K562 (cell line): ENCODE results near the gene RSF1. TPM values are rescaled to one million over a fixed set of nuclear protein-coding genes. Genes with fewer than 3 reads are reported as not detected.

Experiments used
- ARID1B ChIP-seq: fragments of 450-650 bp; IDR thresholded peaks from 2 replicates; pipeline ENCODE4 v1.6.1; 2016; ENCODE audit warnings: antibody characterized with exemption, mild to moderate bottlenecking, inconsistent platforms
- CBFA2T3 ChIP-seq: fragments of 450-650 bp; IDR thresholded peaks from 2 replicates; pipeline ENCODE4 v1.6.1; 2017
- E2F8 ChIP-seq: fragments of 450-650 bp; IDR thresholded peaks from 2 replicates; pipeline ENCODE4 v1.7.1; 2018; ENCODE audit warnings: mild to moderate bottlenecking, low read depth; ENCODE audit not compliant: partially characterized antibody
- FUS ChIP-seq: fragments of 200-400 bp; formaldehyde crosslinking; optimal IDR thresholded peaks from 2 replicates; pipeline ENCODE3; 2017; ENCODE audit warnings: low read depth, low read length
- KDM1A ChIP-seq, 2 experiments: fragments of 450-650 bp; IDR thresholded peaks; 2 replicates each; pipeline ENCODE4 v1.6.1; 2016; ENCODE audit warnings: mild to moderate bottlenecking in 2 of 2
- MYBL2 ChIP-seq, 2 experiments: fragments of 450-650 bp in 1 of 2; sonication (generic) in 1 of 2; formaldehyde crosslinking in 1 of 2; IDR thresholded peaks; 2 replicates each; pipeline versions ENCODE4 v1.6.1 to v1.8.1; 2017 to 2022; ENCODE audit warnings: borderline replicate concordance in 1 of 2, inconsistent platforms in 1 of 2, low read depth in 1 of 2, mild to moderate bottlenecking in 1 of 2, missing genetic modification reagents in 1 of 2, moderate library complexity in 1 of 2
- NFE2L1 ChIP-seq: fragments of 450-650 bp; IDR thresholded peaks from 2 replicates; pipeline ENCODE4 v1.6.1; 2016; ENCODE audit warnings: missing genetic modification characterization, low read depth, mild to moderate bottlenecking, missing compliant biosample characterization, moderate library complexity, borderline replicate concordance
- NR2C2 ChIP-seq, 2 experiments: fragments of 200-800 bp in 1 of 2; sonication (Bioruptor generic) in 1 of 2; sonication (generic) in 1 of 2; formaldehyde crosslinking in 1 of 2; IDR thresholded peaks; 2 replicates each; pipeline versions ENCODE4 v1.6.1 to v1.8.0; 2016 to 2022; ENCODE audit warnings: mild to moderate bottlenecking in 1 of 2, missing compliant biosample characterization in 1 of 2, missing genetic modification characterization in 1 of 2, missing genetic modification reagents in 1 of 2
- NUFIP1 ChIP-seq: fragments of 450-650 bp; IDR thresholded peaks from 2 replicates; pipeline ENCODE4 v1.6.1; 2018; ENCODE audit not compliant: partially characterized antibody
- POLR2AphosphoS5 ChIP-seq: IDR thresholded peaks from 2 replicates; pipeline ENCODE4 v1.6.1; 2011; ENCODE audit warnings: mild to moderate bottlenecking, low read depth, low read length, moderate library complexity; ENCODE audit not compliant: control insufficient read depth, insufficient read depth
- PRDM10 ChIP-seq: fragments of 450-650 bp; IDR thresholded peaks from 2 replicates; pipeline ENCODE4 v1.6.1; 2018; ENCODE audit not compliant: partially characterized antibody
- RBM22 ChIP-seq: fragments of 200-400 bp; formaldehyde crosslinking; IDR thresholded peaks from 2 replicates; pipeline ENCODE4 v1.6.1; 2018; ENCODE audit warnings: low read length, low read depth; ENCODE audit not compliant: poor library complexity, severe bottlenecking
- SOX6 ChIP-seq: fragments of 450-650 bp; IDR thresholded peaks from 2 replicates; pipeline ENCODE4 v1.6.1; 2014; ENCODE audit warnings: mild to moderate bottlenecking
- ZEB2 ChIP-seq: fragments of 450-650 bp; IDR thresholded peaks from 2 replicates; pipeline ENCODE4 v1.6.1; 2016
- ZKSCAN1 ChIP-seq: fragments of 150-350 bp; IDR thresholded peaks from 2 replicates; pipeline ENCODE4 v1.6.1; 2016; ENCODE audit warnings: low read depth, low read length
- ZNF140 ChIP-seq: fragments of 250-450 bp; sonication (Bioruptor Pico); IDR thresholded peaks from 2 replicates; pipeline ENCODE4 v1.8.0; 2021; ENCODE audit warnings: moderate library complexity, mild to moderate bottlenecking, inconsistent platforms
- ZNF23 ChIP-seq: fragments of 250-450 bp; sonication (Bioruptor Pico); IDR thresholded peaks from 2 replicates; pipeline ENCODE4 v1.4.0; 2020; ENCODE audit warnings: mild to moderate bottlenecking
- ZNF41 ChIP-seq: fragments of 250-450 bp; sonication (Bioruptor Pico); conservative IDR thresholded peaks from 2 replicates; pipeline ENCODE4 v1.4.0; 2020; ENCODE audit warnings: mild to moderate bottlenecking
- ZNF76 ChIP-seq: fragments of 250-450 bp; sonication (Bioruptor Pico); IDR thresholded peaks from 2 replicates; pipeline ENCODE4 v1.4.0; 2020; ENCODE audit warnings: mild to moderate bottlenecking, moderate library complexity, borderline replicate concordance
- ZNF766 ChIP-seq: fragments of 200-800 bp; sonication (Bioruptor generic); conservative IDR thresholded peaks from 2 replicates; pipeline ENCODE4 v1.6.1; 2016; ENCODE audit warnings: missing genetic modification characterization, missing compliant biosample characterization
- polyA plus RNA-seq, 8 experiments: library from polyadenylated mRNA; depleted of rRNA in 4 of 8; stranded (reverse) in 5 of 8; unstranded in 3 of 8; fragments of >200 nt; fragmentation: Nextera tagmentation in 2 of 8; fragmentation: Illumina TruSeq in 1 of 8; extraction: Ambion mirVana in 2 of 8; extraction: Trizol in 1 of 8; gene quantifications; 2 replicates each; pipeline versions ENCODE4 v1.2.1 to v1.2.3, GENCODE V29; 2011 to 2014; ENCODE audit warnings: inconsistent platforms in 1 of 8, missing spikeins in 1 of 8
- total RNA-seq, 7 experiments: library from RNA; depleted of rRNA in 6 of 7; stranded (reverse); fragments of >200 nt in 6 of 7; fragmentation: Illumina TruSeq in 2 of 7; extraction: Trizol in 2 of 7; gene quantifications; 2 replicates each; pipeline versions ENCODE4 v1.2.1 to v1.2.3, GENCODE V29; 2011 to 2021; ENCODE audit warnings: low replicate concordance in 1 of 7
- TF ChIP-seq, protein P1 (sequence below), 2 experiments: fragments of 250-450 bp in 1 of 2; fragments of 450-650 bp in 1 of 2; sonication (Bioruptor Pico) in 1 of 2; IDR thresholded peaks; 2 replicates each; pipeline versions ENCODE4 v1.6.1 to v1.8.0; 2016 to 2021; ENCODE audit warnings: mild to moderate bottlenecking in 2 of 2, moderate library complexity in 2 of 2, missing compliant biosample characterization in 1 of 2, missing genetic modification characterization in 1 of 2

RSF1 gene
- total and polyA plus RNA-seq, 9 of the 15 experiments (the other 6 are each of a cell fraction or from before 2014, with no cell fraction given), result 9.7 to 63.6 (median 42.8) TPM

DNA sequence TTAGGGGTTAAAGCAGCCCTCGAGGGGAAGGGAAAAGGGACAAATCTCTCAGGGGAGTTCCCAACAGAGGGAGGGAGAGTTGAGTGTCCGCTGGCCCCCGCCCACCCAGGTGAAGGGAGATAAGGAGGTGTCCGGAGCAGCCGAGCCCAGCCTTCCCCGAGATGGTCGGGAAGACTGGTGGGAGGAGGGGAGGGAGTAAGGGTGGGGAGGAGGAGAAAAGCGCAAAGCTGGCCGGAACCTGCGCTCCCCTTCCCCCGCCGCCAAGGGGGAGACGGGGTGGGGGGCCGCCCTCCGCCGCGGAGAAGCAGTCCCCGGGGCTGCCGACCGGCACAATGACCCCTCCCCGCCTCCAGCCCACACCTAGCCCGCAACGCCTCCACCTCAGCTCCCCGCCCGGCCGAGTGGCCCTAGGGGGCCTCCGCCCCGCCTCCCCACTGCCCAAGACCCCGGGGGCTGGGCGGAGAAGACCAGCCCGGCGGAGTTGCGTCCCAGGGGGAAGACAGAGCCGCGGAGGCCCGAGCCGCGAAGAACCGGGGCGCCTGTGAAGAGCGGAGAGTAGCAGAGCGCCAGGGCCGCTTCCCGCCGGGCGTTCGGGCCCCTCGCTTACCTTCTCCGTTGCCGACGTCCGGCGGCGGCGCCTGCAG lies 479 bp downstream of the RSF1 start (continued):
- peak; percentile 46; the same call in 1 of the 2 replicates for TF ChIP-seq POLR2AphosphoS5
- TF ChIP-seq MYBL2 (IDR thresholded peaks at IDR 0.05; ENCODE audit: low read depth), result no peak
- no peak for TF ChIP-seq MYBL2 (CRISPR knock-in tag; IDR thresholded peaks at IDR 0.05; ENCODE audit: borderline replicate concordance)
- no peak for TF ChIP-seq NR2C2 (CRISPR knock-in tag; IDR thresholded peaks at IDR 0.05)
- TF ChIP-seq NR2C2 (tag; IDR thresholded peaks at IDR 0.05), result peak; percentile 31; the same call in 1 of the 2 replicates
- peak; percentile 64 for TF ChIP-seq ARID1B
- peak; percentile 27 for TF ChIP-seq RBM22
- 0 out of 4 replicates have a peak, but pooled peaks of 1 of the 2 experiments have one; percentile 16 for TF ChIP-seq KDM1A (IDR thresholded peaks at IDR 0.05)
- no peak for TF ChIP-seq E2F8
- TF ChIP-seq, protein P1, sequence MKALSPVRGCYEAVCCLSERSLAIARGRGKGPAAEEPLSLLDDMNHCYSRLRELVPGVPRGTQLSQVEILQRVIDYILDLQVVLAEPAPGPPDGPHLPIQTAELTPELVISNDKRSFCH (CRISPR knock-in tag; IDR thresholded peaks at IDR 0.05), result no peak
- TF ChIP-seq, protein P1 (tag; IDR thresholded peaks at IDR 0.05), result no peak
- no peak for TF ChIP-seq ZNF140 (CRISPR knock-in tag)
- TF ChIP-seq ZNF41 (CRISPR knock-in tag), result no peak
- no peak for TF ChIP-seq ZNF23 (CRISPR knock-in tag)
- TF ChIP-seq ZNF766 (CRISPR knock-in tag), result no peak
- no peak for TF ChIP-seq NUFIP1
- no peak for TF ChIP-seq ZNF76 (CRISPR knock-in tag)
- TF ChIP-seq ZEB2, result peak; percentile 80; the same call in 1 of the 2 replicates
- TF ChIP-seq SOX6, result no peak
- no peak for TF ChIP-seq NFE2L1 (tag)
- peak; percentile 49 for TF ChIP-seq CBFA2T3
- TF ChIP-seq FUS, result peak; percentile 50
- peak; percentile 28 for TF ChIP-seq PRDM10
- TF ChIP-seq ZKSCAN1, result 0 out of 2 replicates have a peak, but pooled peaks have one; percentile 22
